ENCODE results near the gene LDAF1.

GRCh38 chr16:21167929-21168602, 9.6 kb downstream of the LDAF1 start:
- no peak for TF ChIP-seq CTCF (IDR thresholded peaks at IDR 0.05)
- TF ChIP-seq POLR2A (IDR thresholded peaks at IDR 0.05) = no peak
